HG02642 (cell line): ENCODE measurements around the gene DYNC1LI2.
"Not testable (repeated sequence)": the region's sequence is repeated elsewhere in the genome, so short reads cannot be mapped to it uniquely, and the experiment has no call there.

ENCODE experiments used
- ATAC-seq: cut with Tn5 transposase; IDR thresholded peaks from one replicate; pipeline ENCODE4 v1.9.1; 2021; ENCODE audit warnings: mild to moderate bottlenecking; ENCODE audit not compliant: unreplicated experiment, poor library complexity

DYNC1LI2 gene

GRCh38 chr16:66701026-66701425 lies 50.4 kb downstream of the DYNC1LI2 start:
- ATAC-seq, result no peak

- ATAC-seq, result no peak
These were observed 51.5 kb downstream of the DYNC1LI2 start for GRCh38 chr16:66699898-66700297.

- no peak for ATAC-seq
These were observed 53.4 kb downstream of the DYNC1LI2 start for GRCh38 chr16:66698046-66698445.

- ATAC-seq, result peak; percentile 91
These were observed 54.5 kb downstream of the DYNC1LI2 start, which contains the start of gene CMTM4 for GRCh38 chr16:66696669-66697630. TSS of gene CMTM4 (minus strand) at chr16:66696743. CDS start at chr16:66696525, 218 bp downstream.

GRCh38 chr16:66695935-66696668 lies 55.3 kb downstream of the DYNC1LI2 start:
- peak; percentile 45 for ATAC-seq

- no peak for ATAC-seq
These were observed 55.9 kb downstream of the DYNC1LI2 start for GRCh38 chr16:66695471-66695934.

- ATAC-seq, result no peak
These were observed 58.3 kb downstream of the DYNC1LI2 start for GRCh38 chr16:66693149-66693548.

- ATAC-seq, result no peak
These were observed 59.1 kb downstream of the DYNC1LI2 start for GRCh38 chr16:66692341-66692740.

GRCh38 chr16:66691234-66691633 lies 60.2 kb downstream of the DYNC1LI2 start:
- no peak for ATAC-seq

GRCh38 chr16:66690106-66690847 lies 61.1 kb downstream of the DYNC1LI2 start:
- no peak for ATAC-seq

- no peak for ATAC-seq
These were observed 62.1 kb downstream of the DYNC1LI2 start for GRCh38 chr16:66689282-66689681.

- ATAC-seq, result no peak
These were observed 63.3 kb downstream of the DYNC1LI2 start for GRCh38 chr16:66687906-66688625.

- not testable (repeated sequence) for ATAC-seq
These were observed 65.8 kb downstream of the DYNC1LI2 start for GRCh38 chr16:66685501-66686115.

- ATAC-seq, result no peak
These were observed 69.1 kb downstream of the DYNC1LI2 start for GRCh38 chr16:66682271-66682670.

GRCh38 chr16:66681676-66682075 lies 69.7 kb downstream of the DYNC1LI2 start:
- no peak for ATAC-seq

GRCh38 chr16:66678337-66678736 lies 73.1 kb downstream of the DYNC1LI2 start:
- no peak for ATAC-seq

- no peak for ATAC-seq
These were observed 73.6 kb downstream of the DYNC1LI2 start for GRCh38 chr16:66677836-66678235.

- ATAC-seq, result no peak
These were observed 74.2 kb downstream of the DYNC1LI2 start for GRCh38 chr16:66677179-66677578.

GRCh38 chr16:66676599-66676998 lies 74.8 kb downstream of the DYNC1LI2 start:
- no peak for ATAC-seq
